Effector memory CD4-positive, alpha-beta T cell (primary cell): ENCODE results near the gene C2orf42.
A peak's percentile ranks its signal among the peaks of the same experiment; 100 is the strongest.
"Not testable (repeated sequence)": the region's sequence is repeated elsewhere in the genome, so short reads cannot be mapped to it uniquely, and the experiment has no call there.

ENCODE experiments used
- DNase-seq, 3 donors: peaks; one replicate each; pipeline ENCODE4 v3.0.0-alpha.2; 2020
- H3K27ac ChIP-seq: 2 replicates; pipeline ENCODE4 v1.7.0; 2013; ENCODE audit warnings: mild to moderate bottlenecking, low read length, moderate library complexity; ENCODE audit not compliant: insufficient read depth, poor library complexity, severe bottlenecking
- H3K27me3 ChIP-seq: replicated peaks from 2 replicates; pipeline ENCODE4 v1.7.0; 2013; ENCODE audit warnings: mild to moderate bottlenecking, low read length; ENCODE audit not compliant: insufficient read depth, control insufficient read depth, poor library complexity, severe bottlenecking
- H3K36me3 ChIP-seq: 2 replicates; pipeline ENCODE4 v1.7.0; 2013; ENCODE audit warnings: mild to moderate bottlenecking, low read length, moderate library complexity; ENCODE audit not compliant: control insufficient read depth, insufficient read depth
- H3K4me1 ChIP-seq: 2 replicates; pipeline ENCODE4 v1.7.0; 2013; ENCODE audit warnings: low read length, mild to moderate bottlenecking; ENCODE audit not compliant: control insufficient read depth, insufficient read depth, poor library complexity, severe bottlenecking
- H3K4me3 ChIP-seq: 2 replicates; pipeline ENCODE4 v1.7.0; 2013; ENCODE audit warnings: low read length, low read depth, mild to moderate bottlenecking; ENCODE audit not compliant: insufficient read depth, poor library complexity, severe bottlenecking
- H3K9me3 ChIP-seq: 2 replicates; pipeline ENCODE4 v1.7.0; 2013; ENCODE audit warnings: mild to moderate bottlenecking, low read length, moderate library complexity; ENCODE audit not compliant: control insufficient read depth
- total RNA-seq, 3 donors: gene quantifications; one replicate each; lab custom pipeline; 2026; lab: John Stamatoyannopoulos, UW

The C2orf42 gene
- total RNA-seq: 12.4 to 16.5 (median 13.4) reads per million in 3 donors

DNA sequence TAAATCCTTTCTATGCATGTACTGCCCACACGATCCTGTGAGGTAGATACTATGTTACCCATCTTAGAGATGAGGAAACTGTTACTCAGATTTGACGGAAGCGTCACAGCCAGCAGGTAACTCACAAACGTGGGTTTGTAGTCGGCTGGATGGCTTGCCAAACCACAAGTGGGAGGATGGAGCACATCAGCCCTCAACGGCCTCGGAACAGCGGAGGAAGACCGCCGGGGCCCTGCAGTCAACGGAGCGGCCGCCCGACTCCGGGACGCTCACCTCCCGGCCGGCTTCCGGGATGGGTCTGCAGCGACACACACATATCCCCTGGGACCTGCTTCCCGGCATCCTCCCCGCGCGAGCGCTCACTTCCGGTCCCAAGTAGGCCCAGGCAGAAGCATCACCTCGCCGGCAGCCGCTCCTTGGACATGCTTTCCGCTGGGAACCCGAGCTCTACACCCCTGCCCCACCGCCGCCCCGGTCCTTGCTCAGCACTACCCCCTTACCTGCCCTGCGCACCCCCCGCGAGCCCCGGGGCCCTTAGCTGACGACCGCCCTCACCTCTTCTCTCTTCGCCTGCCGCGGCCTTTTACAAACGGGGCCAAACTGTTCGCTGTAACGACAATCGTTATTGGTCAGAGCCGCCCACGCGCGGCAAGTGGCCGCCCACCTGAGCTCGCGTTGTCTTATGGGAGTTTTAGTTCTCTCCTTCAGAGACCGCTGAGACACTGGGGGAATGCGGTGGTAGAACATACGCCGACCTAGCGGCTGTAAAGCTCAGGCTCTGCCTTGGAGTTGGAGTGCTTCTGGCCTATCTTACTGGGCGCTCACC lies at the start of gene C2orf42:
TSS of gene C2orf42 (minus strand) at position 602 of the 826 bp plus-strand sequence. CDS start 9,034 bp downstream, outside the sequence.
- peak within 1 kb of the TSS; percentile 95 for H3K27ac ChIP-seq
- peak within 1 kb of the TSS; percentile 68 for H3K4me3 ChIP-seq
- H3K36me3 ChIP-seq: no peaks in the 10 kb centered on the region
- H3K4me1 ChIP-seq: no peaks in the 10 kb centered on the region
- H3K9me3 ChIP-seq: no peaks in the 10 kb centered on the region
- DNase-seq: peak; percentile 87 to 93 (median 92)
- H3K27me3 ChIP-seq: no peaks in the 10 kb centered on the region

DNA sequence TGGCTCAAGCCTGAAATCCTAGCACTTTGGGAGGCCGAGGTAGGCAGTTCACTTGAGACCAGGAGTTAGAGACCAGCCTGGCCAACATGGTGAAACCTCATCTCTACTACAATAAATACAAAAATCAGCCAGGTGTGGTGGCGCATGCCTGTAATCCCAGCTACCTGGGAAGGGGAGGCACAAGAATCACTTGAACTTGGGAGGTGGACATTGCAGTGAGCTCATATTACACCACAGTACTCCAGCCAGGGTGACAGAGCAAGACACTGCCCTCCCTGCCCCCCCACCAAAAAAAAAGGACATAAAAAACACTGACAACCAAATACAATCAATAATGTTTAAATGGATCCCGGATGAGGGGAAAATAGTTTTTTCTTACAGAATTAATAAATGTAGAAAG lies 49.8 kb upstream of the C2orf42 start:
- no peaks in the 10 kb centered on the region for H3K27me3 ChIP-seq
- H3K27ac ChIP-seq: no peak overlapping the region
- peaks cover 8% of the 10 kb centered on the region for H3K4me1 ChIP-seq
- H3K9me3 ChIP-seq: no peaks in the 10 kb centered on the region
- peaks cover 9% of the 10 kb centered on the region for H3K36me3 ChIP-seq
- no peak for DNase-seq
- no peak overlapping the region for H3K4me3 ChIP-seq

DNA sequence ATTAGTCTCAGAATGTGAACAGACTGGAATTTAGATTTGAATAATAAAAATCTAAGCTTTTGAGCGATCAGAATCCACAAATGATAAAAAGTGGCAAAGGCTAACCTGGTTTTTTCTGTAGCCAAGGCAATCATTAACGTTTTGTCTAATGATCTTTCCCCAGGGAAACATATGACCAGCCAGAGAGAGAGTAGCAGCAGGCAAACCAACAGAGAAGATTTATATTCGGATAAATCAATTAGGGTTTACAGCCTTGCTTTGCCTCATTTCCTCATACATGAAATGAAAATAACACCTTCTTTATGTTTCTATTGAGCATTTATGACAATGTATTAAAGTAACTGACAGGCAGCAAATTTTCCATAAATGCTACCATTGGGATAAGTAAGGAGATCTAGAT lies 43.1 kb upstream of the C2orf42 start:
- H3K27ac ChIP-seq: no peak overlapping the region
- H3K27me3 ChIP-seq: no peaks in the 10 kb centered on the region
- no peaks in the 10 kb centered on the region for H3K9me3 ChIP-seq
- no peaks in the 10 kb centered on the region for H3K4me1 ChIP-seq
- no peak for DNase-seq
- no peak overlapping the region for H3K4me3 ChIP-seq
- H3K36me3 ChIP-seq: peaks cover 51% of the 10 kb centered on the region

- DNase-seq: no peak
- Histone ChIP-seq H3K9me3 (no peaks in the 10 kb centered on the region), H3K27ac (no peak overlapping the region), H3K36me3 (peaks cover 82% of the 10 kb centered on the region), H3K4me3 (no peak overlapping the region), H3K27me3 (no peaks in the 10 kb centered on the region), H3K4me1 (no peaks in the 10 kb centered on the region)
These were observed 36.0 kb upstream of the C2orf42 start for GRCh38 chr2:70226781-70227180.

DNA sequence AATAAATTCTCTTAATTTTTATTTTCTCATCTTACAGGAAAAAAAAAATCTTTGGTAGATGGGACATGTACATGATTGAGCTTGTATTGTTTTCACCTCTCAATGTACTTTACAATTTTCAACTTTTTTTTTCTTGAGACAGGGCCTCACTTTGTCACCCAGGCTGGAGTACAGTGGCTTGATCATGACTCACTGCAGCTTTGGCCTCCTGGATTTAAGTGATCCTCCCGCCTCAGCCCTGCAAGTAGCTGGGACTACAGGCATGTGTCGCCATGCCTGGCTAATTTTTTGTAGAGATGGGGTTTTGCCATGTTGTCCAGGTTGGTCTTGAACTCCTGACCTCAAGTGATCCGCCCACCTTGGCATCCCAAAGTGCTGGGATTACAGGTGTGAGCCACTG lies 32.5 kb upstream of the C2orf42 start:
- not testable (repeated sequence) for H3K9me3 ChIP-seq, DNase-seq, H3K27ac ChIP-seq, H3K4me1 ChIP-seq, H3K4me3 ChIP-seq, H3K27me3 ChIP-seq
- peaks cover 86% of the 10 kb centered on the region for H3K36me3 ChIP-seq

DNA sequence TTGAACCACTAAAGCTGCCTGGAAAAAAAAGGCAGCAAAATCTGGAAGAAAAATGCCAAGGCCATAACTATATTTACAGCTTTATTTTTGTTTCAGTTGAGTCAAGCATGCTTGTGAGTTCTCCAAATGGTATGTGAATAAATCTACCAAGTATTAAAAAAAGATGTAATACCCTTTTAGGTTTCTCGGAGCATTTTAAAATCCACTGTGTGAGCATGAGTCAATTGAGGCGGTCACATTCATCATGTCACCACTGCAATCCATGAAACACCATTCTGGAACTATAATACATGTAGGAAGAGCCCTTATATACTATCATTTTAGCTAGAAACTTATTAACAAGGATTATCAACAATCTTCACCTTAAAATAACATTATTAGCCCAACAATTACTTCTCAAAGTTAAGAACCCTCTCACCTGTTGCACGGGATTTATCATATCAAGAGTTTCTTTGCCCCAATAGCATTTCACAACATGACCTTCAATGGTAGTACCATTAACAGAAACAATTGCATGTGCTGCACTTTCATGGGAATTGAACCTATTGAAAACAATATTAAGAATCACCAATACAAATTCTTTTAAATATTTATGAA lies 24.2 kb upstream of the C2orf42 start:
- H3K27me3 ChIP-seq: no peaks in the 10 kb centered on the region
- H3K4me3 ChIP-seq: no peak overlapping the region
- no peak overlapping the region for H3K27ac ChIP-seq
- H3K4me1 ChIP-seq: no peaks in the 10 kb centered on the region
- H3K9me3 ChIP-seq: no peaks in the 10 kb centered on the region
- peaks cover 52% of the 10 kb centered on the region for H3K36me3 ChIP-seq
- no peak for DNase-seq

- Histone ChIP-seq H3K4me3 (no peak overlapping the region), H3K36me3 (peaks cover 45% of the 10 kb centered on the region), H3K9me3 (no peaks in the 10 kb centered on the region), H3K4me1 (no peaks in the 10 kb centered on the region), H3K27me3 (no peaks in the 10 kb centered on the region), H3K27ac (no peak overlapping the region)
- no peak for DNase-seq
These were observed 23.5 kb upstream of the C2orf42 start for GRCh38 chr2:70214365-70214764.

- H3K36me3 ChIP-seq: peaks cover 27% of the 10 kb centered on the region
- H3K27me3 ChIP-seq: no peaks in the 10 kb centered on the region
- no peaks in the 10 kb centered on the region for H3K4me1 ChIP-seq
- no peak for DNase-seq
- no peaks in the 10 kb centered on the region for H3K9me3 ChIP-seq
- H3K27ac ChIP-seq: no peak overlapping the region
- no peak overlapping the region for H3K4me3 ChIP-seq
These were observed 21.6 kb upstream of the C2orf42 start for GRCh38 chr2:70212298-70212932.

DNA sequence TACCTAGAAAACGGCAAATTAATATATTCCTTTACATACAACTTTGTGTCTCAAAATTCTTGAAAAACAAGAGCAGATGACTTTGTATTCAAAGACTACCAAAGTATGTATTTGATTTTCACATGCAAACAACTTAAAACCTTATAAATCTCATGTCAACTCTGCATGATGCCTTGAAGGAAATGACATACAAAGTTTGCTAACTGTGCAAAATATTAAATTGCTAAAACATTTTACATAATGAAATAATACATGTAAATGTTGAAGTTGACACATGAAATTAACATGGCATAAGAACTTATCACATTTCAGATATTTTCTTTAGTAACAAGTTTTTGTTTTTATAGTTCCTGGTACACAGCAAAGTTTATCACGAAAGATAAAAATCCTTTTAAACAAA lies 20.8 kb upstream of the C2orf42 start:
- no peaks in the 10 kb centered on the region for H3K4me1 ChIP-seq
- H3K9me3 ChIP-seq: no peaks in the 10 kb centered on the region
- no peak for DNase-seq
- no peak overlapping the region for H3K4me3 ChIP-seq
- H3K36me3 ChIP-seq: peaks cover 25% of the 10 kb centered on the region
- H3K27me3 ChIP-seq: no peaks in the 10 kb centered on the region
- H3K27ac ChIP-seq: no peak overlapping the region

GRCh38 chr2:70204452-70204851 lies 13.6 kb upstream of the C2orf42 start:
- no peaks in the 10 kb centered on the region for H3K27me3 ChIP-seq
- H3K27ac ChIP-seq: no peak overlapping the region
- no peak for DNase-seq
- H3K36me3 ChIP-seq: no peaks in the 10 kb centered on the region
- H3K9me3 ChIP-seq: no peaks in the 10 kb centered on the region
- H3K4me3 ChIP-seq: no peak overlapping the region
- no peaks in the 10 kb centered on the region for H3K4me1 ChIP-seq
